ENCODE measurements around the gene HMCN2.

The HMCN2 gene

DNA sequence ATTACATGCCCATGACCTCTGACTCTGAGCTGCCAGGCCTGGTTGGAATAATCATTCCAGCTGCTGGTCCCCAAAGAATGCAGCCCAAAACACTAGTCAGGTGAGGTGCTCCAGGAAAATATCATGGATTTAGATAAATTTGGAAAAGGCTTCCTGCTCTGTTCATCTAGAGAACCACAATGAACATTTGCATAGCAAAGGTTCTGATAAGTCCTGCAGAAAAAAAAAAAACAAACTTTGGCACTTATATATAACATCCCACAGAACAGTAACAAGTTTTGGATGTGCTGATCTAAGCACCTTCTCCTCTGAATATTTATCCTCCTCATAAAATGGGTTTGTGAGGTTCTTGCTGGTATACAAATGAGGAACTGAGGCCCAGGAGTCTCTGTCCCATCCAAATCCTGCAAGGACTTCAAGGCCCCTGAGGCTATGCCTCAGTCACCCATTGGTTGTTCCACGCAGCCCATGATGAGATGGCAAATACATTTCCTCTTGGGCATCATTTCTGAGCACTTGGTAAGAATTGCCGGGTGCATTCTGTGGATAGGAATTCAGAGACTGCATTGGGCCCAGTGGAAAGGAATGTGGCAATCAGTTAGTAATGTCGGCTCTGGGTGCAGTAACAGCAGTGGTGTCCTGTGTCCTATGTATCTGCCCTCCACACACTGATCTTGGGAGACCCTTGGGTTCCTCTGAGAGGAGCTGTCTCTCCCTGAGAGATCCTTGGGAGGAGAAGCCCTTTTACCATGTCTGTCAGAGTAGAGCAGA, 105.8 kb downstream of the HMCN2 start:
- DNase-seq = no peak

DNA sequence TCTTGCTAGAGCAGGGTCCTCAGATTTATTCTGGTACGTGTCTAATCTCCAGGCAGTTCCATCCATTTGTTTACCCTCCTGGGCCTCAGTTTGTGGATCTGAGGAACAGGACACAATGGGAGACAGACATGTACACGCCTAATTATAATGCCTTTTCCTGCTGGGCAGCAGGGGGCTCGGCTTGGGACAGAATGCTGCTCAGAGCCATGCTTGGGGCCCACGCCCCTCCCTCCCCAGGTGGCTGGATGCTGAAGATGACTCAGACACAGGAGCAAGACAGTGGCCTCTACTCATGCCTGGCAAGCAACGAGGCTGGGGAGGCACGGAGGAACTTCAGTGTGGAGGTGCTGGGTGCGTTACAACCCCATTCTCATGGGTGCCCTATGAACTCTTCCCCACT, 106.5 kb downstream of the HMCN2 start:
- DNase-seq = no peak

DNA sequence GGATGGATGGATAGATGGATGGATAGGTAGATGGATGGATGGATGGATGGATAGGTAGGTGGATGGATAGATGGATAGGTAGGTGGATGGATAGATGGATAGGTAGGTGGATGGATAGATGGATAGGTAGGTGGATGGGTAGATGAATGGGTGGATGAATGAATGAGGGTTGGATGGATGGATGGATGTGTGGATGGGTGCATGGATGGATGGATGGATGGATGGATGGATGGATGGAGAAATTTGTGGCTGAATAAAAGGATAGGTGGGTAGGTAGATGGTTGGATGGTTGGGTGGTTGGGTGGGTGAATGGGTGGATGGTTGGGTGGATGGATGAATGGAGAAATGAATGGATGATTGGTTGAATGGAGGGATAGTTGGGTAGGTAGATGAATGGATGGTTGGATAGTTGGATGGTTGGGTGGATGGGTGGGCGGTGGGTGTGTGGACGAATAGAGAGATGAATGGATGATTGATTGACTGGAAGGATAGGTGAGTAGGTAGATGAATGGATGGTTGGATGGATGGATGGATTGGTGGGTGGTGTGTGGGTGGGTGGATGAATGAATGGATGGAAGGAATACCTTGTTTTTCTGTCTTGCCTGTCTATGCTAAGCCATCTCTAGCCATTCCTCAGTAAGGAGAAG, 108.2 kb downstream of the HMCN2 start:
- no peak for DNase-seq

DNA sequence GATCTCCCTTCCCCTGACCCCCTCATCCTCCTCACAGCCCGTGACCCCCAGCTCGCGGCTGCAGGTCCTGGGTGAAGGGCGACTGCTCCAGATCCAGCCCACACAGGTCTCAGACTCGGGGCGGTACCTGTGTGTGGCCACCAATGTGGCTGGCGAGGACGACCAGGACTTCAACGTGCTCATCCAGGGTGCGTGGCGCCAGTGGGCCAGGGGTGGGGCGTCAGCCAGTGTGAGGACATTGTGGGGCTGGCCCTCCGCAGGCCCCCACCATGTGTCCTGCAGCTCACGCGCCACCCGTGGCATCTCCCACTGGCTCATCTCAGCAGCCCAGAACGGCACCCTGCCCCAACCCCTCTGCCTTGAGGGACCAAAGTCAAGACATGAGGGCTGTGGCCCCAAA, 112.1 kb downstream of the HMCN2 start:
- DNase-seq = no peak

DNA sequence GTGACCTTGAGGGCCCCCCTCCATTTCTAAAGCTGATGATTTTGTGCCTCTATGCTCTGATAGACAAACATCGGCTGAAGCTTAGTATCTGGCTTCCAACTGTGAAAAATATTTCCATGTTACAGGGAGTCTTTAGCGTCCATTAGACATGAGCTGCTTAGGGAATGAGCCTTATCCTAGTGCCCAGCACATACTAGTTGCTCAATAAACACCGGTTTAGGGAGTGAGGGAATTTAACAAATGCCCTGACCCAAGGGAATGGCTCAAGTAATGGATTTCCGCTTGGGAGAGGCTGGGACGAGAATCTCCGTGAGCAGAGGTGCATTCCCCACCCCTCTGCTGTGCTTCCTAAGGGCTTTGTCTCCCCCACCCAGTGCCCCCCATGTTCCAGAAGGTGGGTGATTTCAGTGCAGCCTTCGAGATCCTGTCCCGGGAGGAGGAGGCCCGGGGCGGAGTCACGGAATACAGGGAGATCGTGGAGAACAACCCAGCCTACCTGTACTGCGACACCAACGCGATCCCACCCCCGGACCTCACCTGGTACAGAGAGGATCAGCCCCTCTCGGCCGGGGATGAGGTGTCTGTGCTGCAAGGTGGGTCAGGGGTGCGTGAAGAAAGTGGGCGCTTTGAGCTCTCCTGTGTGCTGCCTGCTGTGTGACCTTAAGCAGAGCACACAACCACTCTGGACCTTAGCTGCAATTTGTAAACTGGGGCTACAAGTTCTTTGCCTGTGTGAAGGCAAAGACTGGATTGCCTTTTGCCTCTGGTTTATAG, 113.5 kb downstream of the HMCN2 start:
- no peak for DNase-seq

DNA sequence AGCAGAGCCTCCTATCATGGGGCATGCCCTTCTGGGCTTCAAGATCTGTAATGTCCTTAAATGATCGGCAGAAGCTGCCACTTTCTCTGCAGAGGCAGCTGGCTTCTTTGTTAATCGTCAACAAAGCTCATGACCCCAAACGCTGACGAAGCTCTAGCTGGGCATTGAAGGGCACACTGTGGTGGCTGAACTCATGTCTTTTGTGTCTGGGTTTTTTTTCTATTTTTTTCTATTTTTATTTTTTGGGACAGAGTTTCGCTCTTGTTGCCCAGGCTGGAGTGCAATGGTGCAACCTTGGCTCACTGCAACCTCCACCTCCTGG, 114.0 kb downstream of the HMCN2 start:
- DNase-seq = no peak

DNA sequence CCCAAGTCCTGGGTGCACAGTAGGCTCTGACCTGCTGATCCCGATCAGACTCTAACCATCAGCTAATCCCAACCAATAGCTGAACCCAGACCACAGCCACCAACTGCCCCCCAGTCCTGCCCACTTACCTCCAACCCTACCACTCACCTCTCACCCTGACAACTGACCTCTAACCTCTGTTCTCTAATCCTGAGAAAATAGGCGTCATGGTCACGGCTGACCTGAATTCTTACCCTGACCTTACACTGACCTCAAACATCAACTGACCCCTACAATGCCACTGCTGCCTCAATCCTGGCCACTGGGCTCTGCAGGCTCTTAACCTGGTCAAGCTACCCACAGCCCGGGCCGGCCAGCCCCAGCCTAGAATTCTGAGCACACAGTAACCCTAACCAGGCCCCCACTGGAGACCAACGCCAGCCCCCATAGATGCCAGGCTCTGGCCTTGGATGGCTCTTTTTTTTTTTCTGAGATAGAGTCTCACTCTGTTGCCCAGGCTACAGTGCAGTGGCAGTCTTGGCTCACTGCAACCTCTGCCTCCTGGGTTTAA, 115.4 kb downstream of the HMCN2 start:
- DNase-seq = no peak

- no peak for DNase-seq
Observed at GRCh38 chr9:130381660-130382059, 116.1 kb downstream of the HMCN2 start.

DNA sequence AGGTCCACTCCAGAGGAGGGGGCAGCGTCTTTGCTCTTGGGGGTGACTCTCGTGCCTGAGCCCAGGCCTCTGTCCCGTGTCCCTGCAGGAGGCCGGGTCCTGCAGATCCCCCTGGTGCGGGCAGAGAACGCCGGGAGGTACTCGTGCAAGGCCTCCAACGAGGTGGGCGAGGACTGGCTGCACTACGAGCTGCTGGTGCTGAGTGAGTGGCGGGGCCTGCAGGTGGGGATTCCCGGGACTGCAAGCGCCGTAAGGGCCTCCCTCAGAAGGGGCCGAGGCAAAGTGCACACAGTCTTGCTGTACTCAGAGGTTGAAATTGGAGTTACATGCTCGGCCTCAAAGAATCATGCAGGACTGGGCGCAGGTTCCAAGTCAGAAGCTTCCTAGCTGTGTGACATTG, 116.5 kb downstream of the HMCN2 start:
- no peak for DNase-seq

- DNase-seq = no peak
Observed at GRCh38 chr9:130382636-130383349, 117.2 kb downstream of the HMCN2 start.

DNA sequence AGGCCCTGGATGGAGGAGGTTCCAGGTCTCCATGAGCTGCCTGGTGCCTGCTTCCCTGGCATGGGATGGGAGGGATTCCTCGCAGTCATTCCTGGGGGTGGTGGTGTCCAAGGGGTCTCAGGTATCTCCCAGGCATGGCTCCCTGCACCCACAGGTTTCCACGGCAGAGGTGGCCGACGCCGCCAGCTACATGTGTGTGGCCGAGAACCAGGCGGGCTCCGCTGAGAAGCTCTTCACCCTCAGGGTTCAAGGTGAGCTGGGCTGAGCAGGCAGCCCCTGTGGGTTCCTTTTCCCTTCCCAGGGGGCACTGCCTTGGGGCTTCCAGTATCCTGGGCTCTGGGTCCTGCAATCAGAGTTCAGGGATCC, 117.8 kb downstream of the HMCN2 start:
- no peak for DNase-seq

GRCh38 chr9:130383979-130384676, 118.6 kb downstream of the HMCN2 start:
- no peak for DNase-seq

DNA sequence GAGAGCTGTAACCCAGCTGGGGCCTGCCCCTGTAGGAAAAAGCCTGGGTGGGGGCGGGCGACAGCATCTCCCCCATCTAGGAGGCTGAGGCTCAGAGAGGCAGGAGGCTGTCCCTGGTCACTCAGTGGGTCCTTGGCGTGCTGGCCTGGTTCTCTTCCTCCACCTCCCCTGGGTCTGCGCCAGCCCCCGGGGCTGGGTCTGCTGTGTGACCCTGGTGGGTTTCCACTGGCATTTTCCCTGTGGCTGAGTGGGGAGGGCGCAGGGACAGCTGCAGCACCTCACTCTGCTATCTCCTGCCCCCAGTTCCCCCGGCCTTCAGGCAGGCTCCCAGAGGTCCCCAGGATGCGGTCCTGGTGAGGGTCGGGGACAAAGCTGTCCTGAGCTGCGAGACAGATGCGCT, 119.7 kb downstream of the HMCN2 start:
- DNase-seq = no peak

GRCh38 chr9:130387398-130387797, 121.8 kb downstream of the HMCN2 start:
- DNase-seq = no peak

GRCh38 chr9:130387905-130388304, 122.3 kb downstream of the HMCN2 start:
- no peak for DNase-seq

- DNase-seq = no peak
Observed at GRCh38 chr9:130390390-130390789, 124.8 kb downstream of the HMCN2 start.

DNA sequence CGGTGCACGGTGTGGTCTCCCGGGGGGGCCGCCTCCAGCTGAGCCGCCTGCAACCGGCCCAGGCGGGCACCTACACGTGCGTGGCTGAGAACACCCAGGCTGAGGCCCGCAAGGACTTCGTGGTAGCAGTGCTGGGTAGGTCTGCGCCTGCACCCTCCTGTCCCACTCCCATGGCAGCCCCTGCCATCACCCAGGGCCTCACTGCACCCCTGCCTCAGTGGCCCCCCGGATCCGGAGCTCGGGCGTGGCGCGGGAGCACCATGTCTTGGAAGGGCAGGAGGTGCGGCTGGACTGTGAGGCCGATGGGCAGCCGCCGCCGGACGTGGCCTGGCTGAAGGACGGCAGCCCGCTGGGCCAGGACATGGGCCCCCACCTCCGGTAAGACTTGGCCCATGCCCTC, 125.4 kb downstream of the HMCN2 start:
- DNase-seq = no peak

DNA sequence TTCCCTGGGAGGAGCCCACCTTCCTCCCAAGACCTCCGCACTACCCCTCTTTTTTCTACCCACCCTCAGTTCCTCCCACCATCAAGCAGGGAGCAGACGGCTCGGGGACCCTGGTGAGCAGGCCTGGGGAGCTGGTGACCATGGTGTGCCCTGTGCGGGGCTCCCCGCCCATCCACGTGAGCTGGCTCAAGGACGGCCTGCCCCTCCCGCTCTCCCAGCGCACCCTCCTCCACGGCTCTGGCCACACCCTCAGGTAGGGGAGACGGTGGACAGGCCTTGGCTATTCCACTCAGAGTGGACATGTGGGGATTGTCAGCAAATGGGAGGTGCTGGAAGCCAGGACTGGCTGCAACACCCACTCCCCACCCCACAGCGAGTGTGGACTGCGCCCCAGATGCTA, 126.3 kb downstream of the HMCN2 start:
- DNase-seq = no peak

- DNase-seq = no peak
Observed at GRCh38 chr9:130393681-130394071, 128.1 kb downstream of the HMCN2 start.

GRCh38 chr9:130394320-130394719, 128.8 kb downstream of the HMCN2 start:
- no peak for DNase-seq

- no peak for DNase-seq
Observed at GRCh38 chr9:130394814-130395470, 129.4 kb downstream of the HMCN2 start.

DNA sequence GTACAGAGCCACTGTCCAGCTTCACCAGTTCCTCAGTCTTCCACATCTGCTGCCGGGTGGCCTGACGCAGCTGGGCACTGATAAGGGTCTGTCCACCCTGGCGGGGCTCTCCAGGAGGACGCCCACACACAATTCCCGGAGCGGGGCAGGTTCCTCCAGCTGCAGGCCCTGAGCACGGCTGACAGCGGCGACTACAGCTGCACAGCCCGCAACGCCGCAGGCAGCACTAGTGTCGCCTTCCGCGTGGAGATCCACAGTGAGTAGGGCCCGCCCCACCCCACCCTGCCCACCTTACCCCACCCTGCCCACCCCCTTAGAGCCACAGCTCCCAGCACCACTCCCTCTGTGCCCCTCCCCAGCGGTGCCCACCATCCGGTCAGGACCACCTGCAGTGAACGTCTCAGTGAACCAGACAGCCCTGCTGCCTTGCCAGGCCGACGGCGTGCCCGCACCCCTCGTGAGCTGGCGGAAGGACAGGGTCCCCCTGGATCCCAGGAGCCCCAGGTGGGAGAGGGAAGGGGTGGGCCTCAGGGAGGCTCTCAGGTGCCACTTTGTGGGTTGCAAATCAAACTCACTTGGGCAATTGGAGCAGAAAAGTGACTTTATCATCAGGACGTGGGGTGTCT, 130.4 kb downstream of the HMCN2 start:
- no peak for DNase-seq

All from CD4-positive, alpha-beta T cell treated with Interleukin-17A for 1 hour (primary cell).